GM23338 (cell line): ENCODE measurements around the gene PCP4. TPM values are rescaled to one million over a fixed set of nuclear protein-coding genes. Genes with fewer than 3 reads are reported as not detected.

Source experiments
- ATAC-seq: fragments of 200-7000 bp; cut with Tn5 transposase; 3 replicates; pipeline ENCODE4 v1.9.1; 2020
- DNase-seq: peaks from one replicate; pipeline ENCODE4 v3.0.0-alpha.2; 2015; ENCODE audit warnings: low spot score
- H2AFZ ChIP-seq: fragments of 200-600 bp; sonication (generic); 2 replicates; pipeline ENCODE4 v1.8.0; 2016; ENCODE audit warnings: antibody characterized with exemption, mild to moderate bottlenecking, moderate library complexity
- H3F3A ChIP-seq: fragments of 200-600 bp; sonication (generic); replicated peaks from 2 replicates; pipeline ENCODE4 v1.8.0; 2017; ENCODE audit warnings: antibody characterized with exemption, mixed run types, low read depth
- H3K27ac ChIP-seq: fragments of 200-600 bp; sonication (generic); 2 replicates; pipeline ENCODE4 v1.6.1; 2016; ENCODE audit warnings: low read depth
- H3K27me3 ChIP-seq: fragments of 200-600 bp; sonication (generic); 2 replicates; pipeline ENCODE4 v1.8.0; 2016; ENCODE audit warnings: mild to moderate bottlenecking, mixed run types, moderate library complexity; ENCODE audit not compliant: insufficient read depth
- H3K36me3 ChIP-seq: fragments of 200-600 bp; sonication (generic); 2 replicates; pipeline ENCODE4 v1.8.0; 2016; ENCODE audit warnings: mild to moderate bottlenecking; ENCODE audit not compliant: insufficient read depth
- H3K4me1 ChIP-seq: fragments of 200-600 bp; sonication (generic); 2 replicates; pipeline ENCODE4 v1.8.0; 2016; ENCODE audit warnings: mild to moderate bottlenecking, moderate library complexity; ENCODE audit not compliant: insufficient read depth
- H3K4me2 ChIP-seq: fragments of 200-600 bp; sonication (generic); 2 replicates; pipeline ENCODE4 v1.7.1; 2017; ENCODE audit warnings: mixed run types
- H3K4me3 ChIP-seq: fragments of 200-600 bp; sonication (generic); 2 replicates; pipeline ENCODE4 v1.6.1; 2016; ENCODE audit warnings: mixed run types
- H3K79me2 ChIP-seq: fragments of 200-600 bp; sonication (generic); replicated peaks from 2 replicates; pipeline ENCODE4 v1.8.0; 2017; ENCODE audit warnings: mild to moderate bottlenecking; ENCODE audit not compliant: insufficient read depth
- H3K9me2 ChIP-seq: fragments of 200-600 bp; sonication (generic); 2 replicates; pipeline ENCODE4 v1.8.0; 2017; ENCODE audit not compliant: insufficient read depth
- H4K20me1 ChIP-seq: fragments of 200-600 bp; sonication (generic); replicated peaks from 2 replicates; pipeline ENCODE4 v1.8.0; 2017; ENCODE audit warnings: mild to moderate bottlenecking; ENCODE audit not compliant: insufficient read depth
- H3K27ac Mint-ChIP-seq: 2 replicates; pipeline ENCODE4 v1.8.0; 2020; ENCODE audit warnings: inconsistent platforms, mild to moderate bottlenecking, moderate library complexity, mixed read lengths
- H3K27me3 Mint-ChIP-seq: 3 replicates; pipeline ENCODE4 v1.8.0; 2022; ENCODE audit warnings: low read depth, mild to moderate bottlenecking, moderate library complexity, mixed read lengths, inconsistent platforms; ENCODE audit not compliant: insufficient read depth, poor library complexity
- H3K36me3 Mint-ChIP-seq: 3 replicates; pipeline ENCODE4 v1.8.0; 2021; ENCODE audit warnings: low read depth, mild to moderate bottlenecking, inconsistent platforms, moderate library complexity, mixed read lengths
- H3K4me1 Mint-ChIP-seq: 3 replicates; pipeline ENCODE4 v1.8.0; 2020; ENCODE audit warnings: mild to moderate bottlenecking, inconsistent platforms, mixed read lengths
- H3K4me3 Mint-ChIP-seq: 3 replicates; pipeline ENCODE4 v1.8.0; 2021; ENCODE audit warnings: moderate library complexity, mild to moderate bottlenecking, inconsistent platforms, mixed read lengths
- H3K9me3 Mint-ChIP-seq: 3 replicates; pipeline ENCODE4 v1.8.0; 2020; ENCODE audit warnings: moderate library complexity, mild to moderate bottlenecking, inconsistent platforms, mixed read lengths
- CREB1 ChIP-seq: fragments of 250-450 bp; sonication (Bioruptor Pico); IDR thresholded peaks from 2 replicates; pipeline ENCODE4 v1.5.0; 2020; ENCODE audit warnings: low read depth, mild to moderate bottlenecking, moderate library complexity
- EZH2 ChIP-seq: fragments of 200-600 bp; sonication (generic); IDR thresholded peaks from one replicate; pipeline ENCODE4 v1.8.0; 2017; ENCODE audit warnings: antibody characterized with exemption, mild to moderate bottlenecking, low read depth; ENCODE audit not compliant: unreplicated experiment
- EZH2phosphoT487 ChIP-seq: fragments of 200-600 bp; sonication (generic); IDR thresholded peaks from one replicate; pipeline ENCODE4 v1.8.1; 2018; ENCODE audit warnings: antibody characterized with exemption; ENCODE audit not compliant: unreplicated experiment
- JUNB ChIP-seq: IDR thresholded peaks from one replicate; pipeline ENCODE4 v1.6.1; 2016; ENCODE audit warnings: antibody characterized with exemption; ENCODE audit not compliant: unreplicated experiment
- NANOG ChIP-seq: IDR thresholded peaks from 2 replicates; pipeline ENCODE4 v1.6.1; 2016; ENCODE audit warnings: antibody characterized with exemption, borderline replicate concordance
- POLR2AphosphoS5 ChIP-seq: IDR thresholded peaks from 2 replicates; pipeline ENCODE4 v1.6.1; 2016; ENCODE audit warnings: antibody characterized with exemption, low read depth
- STAT1 ChIP-seq: IDR thresholded peaks from one replicate; pipeline ENCODE4 v1.6.1; 2016; ENCODE audit warnings: antibody characterized with exemption; ENCODE audit not compliant: unreplicated experiment
- ZNF114 ChIP-seq: fragments of 250-450 bp; sonication (Bioruptor Pico); IDR thresholded peaks from 2 replicates; pipeline ENCODE4 v1.5.0; 2020; ENCODE audit warnings: mild to moderate bottlenecking, moderate library complexity
- ZNF331 ChIP-seq: fragments of 250-450 bp; sonication (Bioruptor Pico); IDR thresholded peaks from 2 replicates; pipeline ENCODE4 v1.5.0; 2020; ENCODE audit warnings: low read depth, mild to moderate bottlenecking, moderate library complexity
- polyA plus RNA-seq: library from polyadenylated mRNA; unstranded; fragments of >200 nt; fragmentation: Nextera tagmentation; extraction: Ambion mirVana; gene quantifications from 2 replicates; pipeline ENCODE4 v1.2.1, GENCODE V29; 2016
- total RNA-seq: library from RNA; depleted of rRNA; stranded (reverse); fragments of >200 nt; shearing (Covaris generic); gene quantifications from 2 replicates; pipeline ENCODE4 v1.2.3, GENCODE V29; 2014
- TF ChIP-seq, protein P1 (sequence below): IDR thresholded peaks from 2 replicates; pipeline ENCODE4 v1.6.1; 2016; ENCODE audit warnings: antibody characterized with exemption
- TF ChIP-seq, protein P2 (sequence below): IDR thresholded peaks from one replicate; pipeline ENCODE4 v1.6.1; 2018; ENCODE audit warnings: antibody characterized with exemption; ENCODE audit not compliant: unreplicated experiment
- TF ChIP-seq, protein P3 (sequence below): fragments of 250-450 bp; sonication (Bioruptor Pico); IDR thresholded peaks from 2 replicates; pipeline ENCODE4 v1.5.0; 2020; ENCODE audit warnings: mild to moderate bottlenecking, moderate library complexity

The PCP4 gene
- total and polyA plus RNA-seq, 2 experiments from 2014 or later = 7.3 TPM; not detected in 1

DNA sequence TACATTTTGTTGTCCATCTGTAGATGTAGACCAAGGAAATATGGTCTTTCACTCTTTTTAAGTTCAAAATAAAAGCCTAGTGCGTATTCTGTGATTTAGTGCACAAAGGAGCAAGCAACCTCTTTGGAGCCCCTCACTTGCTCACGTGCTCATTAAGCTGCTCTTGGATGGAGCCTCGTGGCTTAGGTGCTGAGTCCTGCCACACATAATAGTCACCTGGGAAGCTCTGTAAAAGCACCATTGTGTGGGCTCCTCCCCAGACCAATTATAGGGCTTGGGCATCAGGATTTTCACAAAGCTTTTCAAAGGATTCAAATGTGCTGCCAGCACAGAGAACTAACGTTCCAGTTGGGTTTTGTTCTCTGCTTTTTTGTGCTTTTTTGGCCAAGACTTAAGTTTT lies 85.0 kb downstream of the PCP4 start:
- H3K4me1 ChIP-seq = peaks cover 24% of the 10 kb centered on the region
- H3K4me3 ChIP-seq = no peak overlapping the region
- no peak overlapping the region for H3K27ac ChIP-seq
- H3F3A ChIP-seq = no peaks in the 10 kb centered on the region
- peak overlapping the region; percentile 81; the same call in 1 of the 2 replicates for H2AFZ ChIP-seq
- DNase-seq (peak; percentile 11), ATAC-seq (peak; percentile 56)
- peak overlapping the region; percentile 56 for H3K4me2 ChIP-seq
- H3K36me3 ChIP-seq = no peaks in the 10 kb centered on the region
- H4K20me1 ChIP-seq = no peaks in the 10 kb centered on the region
- H3K4me1 Mint-ChIP-seq = peaks cover 16% of the 10 kb centered on the region
- H3K27ac Mint-ChIP-seq = no peak overlapping the region; the same call in 1 of the 2 replicates
- H3K27me3 Mint-ChIP-seq = peaks cover 4% of the 10 kb centered on the region
- H3K27me3 ChIP-seq = peaks cover 4% of the 10 kb centered on the region; the same call in 1 of the 2 replicates
- H3K9me2 ChIP-seq = peaks cover 7% of the 10 kb centered on the region; the same call in 1 of the 2 replicates
- no peaks in the 10 kb centered on the region for H3K36me3 Mint-ChIP-seq
- no peaks in the 10 kb centered on the region for H3K79me2 ChIP-seq
- no peak for TF ChIP-seq EZH2phosphoT487
- TF ChIP-seq, protein P1, sequence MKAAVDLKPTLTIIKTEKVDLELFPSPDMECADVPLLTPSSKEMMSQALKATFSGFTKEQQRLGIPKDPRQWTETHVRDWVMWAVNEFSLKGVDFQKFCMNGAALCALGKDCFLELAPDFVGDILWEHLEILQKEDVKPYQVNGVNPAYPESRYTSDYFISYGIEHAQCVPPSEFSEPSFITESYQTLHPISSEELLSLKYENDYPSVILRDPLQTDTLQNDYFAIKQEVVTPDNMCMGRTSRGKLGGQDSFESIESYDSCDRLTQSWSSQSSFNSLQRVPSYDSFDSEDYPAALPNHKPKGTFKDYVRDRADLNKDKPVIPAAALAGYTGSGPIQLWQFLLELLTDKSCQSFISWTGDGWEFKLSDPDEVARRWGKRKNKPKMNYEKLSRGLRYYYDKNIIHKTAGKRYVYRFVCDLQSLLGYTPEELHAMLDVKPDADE = no peak
- no peak for TF ChIP-seq ZNF114
- TF ChIP-seq STAT1 = no peak
- no peak for TF ChIP-seq CREB1 (CRISPR knock-in tag)
- TF ChIP-seq EZH2 = no peak
- no peak for TF ChIP-seq NANOG
- TF ChIP-seq, protein P2, sequence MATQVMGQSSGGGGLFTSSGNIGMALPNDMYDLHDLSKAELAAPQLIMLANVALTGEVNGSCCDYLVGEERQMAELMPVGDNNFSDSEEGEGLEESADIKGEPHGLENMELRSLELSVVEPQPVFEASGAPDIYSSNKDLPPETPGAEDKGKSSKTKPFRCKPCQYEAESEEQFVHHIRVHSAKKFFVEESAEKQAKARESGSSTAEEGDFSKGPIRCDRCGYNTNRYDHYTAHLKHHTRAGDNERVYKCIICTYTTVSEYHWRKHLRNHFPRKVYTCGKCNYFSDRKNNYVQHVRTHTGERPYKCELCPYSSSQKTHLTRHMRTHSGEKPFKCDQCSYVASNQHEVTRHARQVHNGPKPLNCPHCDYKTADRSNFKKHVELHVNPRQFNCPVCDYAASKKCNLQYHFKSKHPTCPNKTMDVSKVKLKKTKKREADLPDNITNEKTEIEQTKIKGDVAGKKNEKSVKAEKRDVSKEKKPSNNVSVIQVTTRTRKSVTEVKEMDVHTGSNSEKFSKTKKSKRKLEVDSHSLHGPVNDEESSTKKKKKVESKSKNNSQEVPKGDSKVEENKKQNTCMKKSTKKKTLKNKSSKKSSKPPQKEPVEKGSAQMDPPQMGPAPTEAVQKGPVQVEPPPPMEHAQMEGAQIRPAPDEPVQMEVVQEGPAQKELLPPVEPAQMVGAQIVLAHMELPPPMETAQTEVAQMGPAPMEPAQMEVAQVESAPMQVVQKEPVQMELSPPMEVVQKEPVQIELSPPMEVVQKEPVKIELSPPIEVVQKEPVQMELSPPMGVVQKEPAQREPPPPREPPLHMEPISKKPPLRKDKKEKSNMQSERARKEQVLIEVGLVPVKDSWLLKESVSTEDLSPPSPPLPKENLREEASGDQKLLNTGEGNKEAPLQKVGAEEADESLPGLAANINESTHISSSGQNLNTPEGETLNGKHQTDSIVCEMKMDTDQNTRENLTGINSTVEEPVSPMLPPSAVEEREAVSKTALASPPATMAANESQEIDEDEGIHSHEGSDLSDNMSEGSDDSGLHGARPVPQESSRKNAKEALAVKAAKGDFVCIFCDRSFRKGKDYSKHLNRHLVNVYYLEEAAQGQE = no peak
- TF ChIP-seq POLR2AphosphoS5 = no peak
- no peak for TF ChIP-seq JUNB
- TF ChIP-seq ZNF331 (CRISPR knock-in tag) = no peak
- TF ChIP-seq, protein P3, sequence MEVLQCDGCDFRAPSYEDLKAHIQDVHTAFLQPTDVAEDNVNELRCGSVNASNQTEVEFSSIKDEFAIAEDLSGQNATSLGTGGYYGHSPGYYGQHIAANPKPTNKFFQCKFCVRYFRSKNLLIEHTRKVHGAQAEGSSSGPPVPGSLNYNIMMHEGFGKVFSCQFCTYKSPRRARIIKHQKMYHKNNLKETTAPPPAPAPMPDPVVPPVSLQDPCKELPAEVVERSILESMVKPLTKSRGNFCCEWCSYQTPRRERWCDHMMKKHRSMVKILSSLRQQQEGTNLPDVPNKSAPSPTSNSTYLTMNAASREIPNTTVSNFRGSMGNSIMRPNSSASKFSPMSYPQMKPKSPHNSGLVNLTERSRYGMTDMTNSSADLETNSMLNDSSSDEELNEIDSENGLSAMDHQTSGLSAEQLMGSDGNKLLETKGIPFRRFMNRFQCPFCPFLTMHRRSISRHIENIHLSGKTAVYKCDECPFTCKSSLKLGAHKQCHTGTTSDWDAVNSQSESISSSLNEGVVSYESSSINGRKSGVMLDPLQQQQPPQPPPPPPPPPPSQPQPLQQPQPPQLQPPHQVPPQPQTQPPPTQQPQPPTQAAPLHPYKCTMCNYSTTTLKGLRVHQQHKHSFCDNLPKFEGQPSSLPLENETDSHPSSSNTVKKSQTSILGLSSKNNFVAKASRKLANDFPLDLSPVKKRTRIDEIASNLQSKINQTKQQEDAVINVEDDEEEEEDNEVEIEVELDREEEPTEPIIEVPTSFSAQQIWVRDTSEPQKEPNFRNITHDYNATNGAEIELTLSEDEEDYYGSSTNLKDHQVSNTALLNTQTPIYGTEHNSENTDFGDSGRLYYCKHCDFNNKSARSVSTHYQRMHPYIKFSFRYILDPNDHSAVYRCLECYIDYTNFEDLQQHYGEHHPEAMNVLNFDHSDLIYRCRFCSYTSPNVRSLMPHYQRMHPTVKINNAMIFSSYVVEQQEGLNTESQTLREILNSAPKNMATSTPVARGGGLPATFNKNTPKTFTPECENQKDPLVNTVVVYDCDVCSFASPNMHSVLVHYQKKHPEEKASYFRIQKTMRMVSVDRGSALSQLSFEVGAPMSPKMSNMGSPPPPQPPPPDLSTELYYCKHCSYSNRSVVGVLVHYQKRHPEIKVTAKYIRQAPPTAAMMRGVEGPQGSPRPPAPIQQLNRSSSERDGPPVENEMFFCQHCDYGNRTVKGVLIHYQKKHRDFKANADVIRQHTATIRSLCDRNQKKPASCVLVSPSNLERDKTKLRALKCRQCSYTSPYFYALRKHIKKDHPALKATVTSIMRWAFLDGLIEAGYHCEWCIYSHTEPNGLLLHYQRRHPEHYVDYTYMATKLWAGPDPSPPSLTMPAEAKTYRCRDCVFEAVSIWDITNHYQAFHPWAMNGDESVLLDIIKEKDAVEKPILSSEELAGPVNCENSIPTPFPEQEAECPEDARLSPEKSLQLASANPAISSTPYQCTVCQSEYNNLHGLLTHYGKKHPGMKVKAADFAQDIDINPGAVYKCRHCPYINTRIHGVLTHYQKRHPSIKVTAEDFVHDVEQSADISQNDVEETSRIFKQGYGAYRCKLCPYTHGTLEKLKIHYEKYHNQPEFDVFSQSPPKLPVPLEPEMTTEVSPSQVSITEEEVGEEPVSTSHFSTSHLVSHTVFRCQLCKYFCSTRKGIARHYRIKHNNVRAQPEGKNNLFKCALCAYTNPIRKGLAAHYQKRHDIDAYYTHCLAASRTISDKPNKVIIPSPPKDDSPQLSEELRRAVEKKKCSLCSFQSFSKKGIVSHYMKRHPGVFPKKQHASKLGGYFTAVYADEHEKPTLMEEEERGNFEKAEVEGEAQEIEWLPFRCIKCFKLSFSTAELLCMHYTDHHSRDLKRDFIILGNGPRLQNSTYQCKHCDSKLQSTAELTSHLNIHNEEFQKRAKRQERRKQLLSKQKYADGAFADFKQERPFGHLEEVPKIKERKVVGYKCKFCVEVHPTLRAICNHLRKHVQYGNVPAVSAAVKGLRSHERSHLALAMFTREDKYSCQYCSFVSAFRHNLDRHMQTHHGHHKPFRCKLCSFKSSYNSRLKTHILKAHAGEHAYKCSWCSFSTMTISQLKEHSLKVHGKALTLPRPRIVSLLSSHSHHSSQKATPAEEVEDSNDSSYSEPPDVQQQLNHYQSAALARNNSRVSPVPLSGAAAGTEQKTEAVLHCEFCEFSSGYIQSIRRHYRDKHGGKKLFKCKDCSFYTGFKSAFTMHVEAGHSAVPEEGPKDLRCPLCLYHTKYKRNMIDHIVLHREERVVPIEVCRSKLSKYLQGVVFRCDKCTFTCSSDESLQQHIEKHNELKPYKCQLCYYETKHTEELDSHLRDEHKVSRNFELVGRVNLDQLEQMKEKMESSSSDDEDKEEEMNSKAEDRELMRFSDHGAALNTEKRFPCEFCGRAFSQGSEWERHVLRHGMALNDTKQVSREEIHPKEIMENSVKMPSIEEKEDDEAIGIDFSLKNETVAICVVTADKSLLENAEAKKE (CRISPR knock-in tag) = no peak
- no peak overlapping the region for H3K4me3 Mint-ChIP-seq
- H3K9me3 Mint-ChIP-seq = no peaks in the 10 kb centered on the region
